SKM-1 treated with dmso at 0.1 percent for 144 hours (cell line): ENCODE measurements around the gene GIGYF2.

Source experiments
- DNase-seq: peaks from one replicate; lab custom pipeline; 2025; ENCODE audit not compliant: unreplicated experiment; lab: John Stamatoyannopoulos, UW

GIGYF2 gene

GRCh38 chr2:232860593-232861241, 163.6 kb downstream of the GIGYF2 start:
- no peak for DNase-seq

- no peak for DNase-seq
Measured at GRCh38 chr2:232861353-232861752, 164.2 kb downstream of the GIGYF2 start.

- DNase-seq: no peak
Measured at GRCh38 chr2:232863996-232864395, 166.9 kb downstream of the GIGYF2 start.

- DNase-seq: no peak
Measured at GRCh38 chr2:232865165-232865564, 168.0 kb downstream of the GIGYF2 start.

- DNase-seq: no peak
Measured at GRCh38 chr2:232866104-232866503, 169.0 kb downstream of the GIGYF2 start.

- no peak for DNase-seq
Measured at GRCh38 chr2:232869138-232870017, 172.2 kb downstream of the GIGYF2 start.

- no peak for DNase-seq
Measured at GRCh38 chr2:232870018-232870765, 173.1 kb downstream of the GIGYF2 start, which contains the start of gene SNORC. Gene SNORC, plus strand, starts transcription at chr2:232870264. Its CDS starts 78 bp downstream, at chr2:232870342.

GRCh38 chr2:232870766-232871371, 173.7 kb downstream of the GIGYF2 start:
- no peak for DNase-seq

GRCh38 chr2:232871418-232871834, 174.3 kb downstream of the GIGYF2 start:
- DNase-seq: no peak

GRCh38 chr2:232871835-232872736, 175.0 kb downstream of the GIGYF2 start:
- DNase-seq: no peak

GRCh38 chr2:232872826-232873225, 175.7 kb downstream of the GIGYF2 start:
- DNase-seq: no peak

GRCh38 chr2:232873292-232873908, 176.3 kb downstream of the GIGYF2 start:
- DNase-seq: no peak

- peak; percentile 66 for DNase-seq
Measured at GRCh38 chr2:232873909-232874641, 176.9 kb downstream of the GIGYF2 start.

- DNase-seq: no peak
Measured at GRCh38 chr2:232874677-232875223, 177.6 kb downstream of the GIGYF2 start.

- no peak for DNase-seq
Measured at GRCh38 chr2:232875256-232876121, 178.4 kb downstream of the GIGYF2 start.

- DNase-seq: peak; percentile 69
Measured at GRCh38 chr2:232876161-232876977, 179.2 kb downstream of the GIGYF2 start.

GRCh38 chr2:232876978-232877441, 179.9 kb downstream of the GIGYF2 start:
- DNase-seq: no peak
